ENCODE results near the gene AHDC1.
"Not testable (repeated sequence)": the region's sequence is repeated elsewhere in the genome, so short reads cannot be mapped to it uniquely, and the experiment has no call there.

- not testable (repeated sequence) for TF ChIP-seq REST (IDR thresholded peaks at IDR 0.05; ENCODE audit: low read depth, low read length); PBX3 (IDR thresholded peaks at IDR 0.05; ENCODE audit: insufficient replicate concordance, low read depth, low read length); NFIC (IDR thresholded peaks at IDR 0.05; ENCODE audit: low read depth, low read length); MAX (IDR thresholded peaks at IDR 0.05; ENCODE audit: low read depth, low read length); ZNF24 (IDR thresholded peaks at IDR 0.05)
Measured at GRCh38 chr1:27640514-27640913, 36.6 kb upstream of the AHDC1 start.
